Stimulated activated CD4-positive, alpha-beta T cell treated with anti-CD3 and anti-CD28 coated beads, Interleukin-4, amount 100 ng/mL, for 24 hours (primary cell): ENCODE results near the gene DNAJB1.

Experiments used
- DNase-seq: peaks from one replicate; pipeline ENCODE4 v3.0.0-alpha.2; 2020

DNAJB1 gene

DNA sequence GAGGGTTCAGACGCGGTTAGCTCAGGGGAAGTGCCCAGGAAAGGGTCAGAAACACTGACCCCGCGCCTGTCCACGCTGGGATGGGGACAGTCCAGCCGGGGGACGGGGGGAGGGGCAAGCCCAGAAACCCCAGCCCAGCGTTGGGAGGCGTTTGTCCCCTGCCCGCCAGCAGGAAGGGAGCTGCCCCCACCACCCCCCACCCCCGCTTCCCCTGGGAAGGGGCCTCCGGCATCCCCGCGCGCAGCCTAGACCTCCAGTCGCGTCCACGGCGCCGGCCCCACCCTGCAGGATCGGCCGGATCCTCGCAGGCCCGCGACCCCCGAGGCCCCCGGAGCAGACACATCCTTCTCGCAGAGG lies 22.5 kb downstream of the DNAJB1 start:
- no peak for DNase-seq

- no peak for DNase-seq
Measured at GRCh38 chr19:14494910-14495671, 23.1 kb downstream of the DNAJB1 start.

DNA sequence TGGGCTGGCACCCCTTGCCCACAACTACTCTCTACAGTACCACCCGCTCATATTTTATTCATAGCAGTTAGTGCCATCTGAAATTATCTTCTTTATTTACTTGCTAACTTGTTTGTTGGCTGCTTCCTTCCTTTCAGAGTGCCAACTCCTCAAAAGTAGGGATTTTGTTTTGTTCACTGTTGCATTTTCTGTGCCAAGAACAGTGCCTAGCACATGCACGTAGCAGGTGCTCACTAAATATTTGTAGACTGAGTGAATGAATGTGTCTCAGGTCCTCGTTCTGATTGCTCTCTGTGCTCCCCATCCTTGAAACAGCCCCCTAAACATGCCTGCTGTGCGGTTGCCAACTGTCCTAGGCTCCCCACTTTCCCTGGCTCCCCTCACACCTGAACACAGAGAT lies 23.8 kb downstream of the DNAJB1 start:
- no peak for DNase-seq

DNA sequence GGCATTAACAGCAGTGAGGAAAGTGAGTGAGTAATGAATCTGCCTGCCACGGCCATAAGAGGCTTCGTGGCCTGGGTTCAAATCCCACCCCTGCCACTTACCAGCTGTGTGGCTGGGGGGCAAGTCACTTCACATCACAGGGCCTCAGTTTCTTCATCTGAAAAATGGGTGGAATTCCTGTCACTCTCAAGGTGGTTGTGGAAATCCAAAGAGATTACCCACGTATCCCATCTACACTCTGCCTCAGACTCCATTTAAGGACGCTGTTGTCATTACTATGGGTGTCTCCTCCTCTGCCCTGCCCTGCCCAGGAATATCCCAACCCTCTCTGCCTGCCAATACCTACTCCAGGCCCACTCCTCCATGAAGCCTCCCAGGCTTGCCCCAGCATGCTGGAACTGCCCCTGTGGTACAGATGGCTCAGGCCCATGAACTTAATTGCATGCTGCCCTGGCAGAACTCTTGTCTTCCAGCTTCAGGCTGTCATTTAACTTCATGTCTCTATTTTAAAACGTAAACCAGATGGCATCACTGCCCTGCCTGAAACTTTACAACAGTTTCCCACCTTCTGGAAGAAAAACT lies 25.4 kb downstream of the DNAJB1 start:
- no peak for DNase-seq

DNA sequence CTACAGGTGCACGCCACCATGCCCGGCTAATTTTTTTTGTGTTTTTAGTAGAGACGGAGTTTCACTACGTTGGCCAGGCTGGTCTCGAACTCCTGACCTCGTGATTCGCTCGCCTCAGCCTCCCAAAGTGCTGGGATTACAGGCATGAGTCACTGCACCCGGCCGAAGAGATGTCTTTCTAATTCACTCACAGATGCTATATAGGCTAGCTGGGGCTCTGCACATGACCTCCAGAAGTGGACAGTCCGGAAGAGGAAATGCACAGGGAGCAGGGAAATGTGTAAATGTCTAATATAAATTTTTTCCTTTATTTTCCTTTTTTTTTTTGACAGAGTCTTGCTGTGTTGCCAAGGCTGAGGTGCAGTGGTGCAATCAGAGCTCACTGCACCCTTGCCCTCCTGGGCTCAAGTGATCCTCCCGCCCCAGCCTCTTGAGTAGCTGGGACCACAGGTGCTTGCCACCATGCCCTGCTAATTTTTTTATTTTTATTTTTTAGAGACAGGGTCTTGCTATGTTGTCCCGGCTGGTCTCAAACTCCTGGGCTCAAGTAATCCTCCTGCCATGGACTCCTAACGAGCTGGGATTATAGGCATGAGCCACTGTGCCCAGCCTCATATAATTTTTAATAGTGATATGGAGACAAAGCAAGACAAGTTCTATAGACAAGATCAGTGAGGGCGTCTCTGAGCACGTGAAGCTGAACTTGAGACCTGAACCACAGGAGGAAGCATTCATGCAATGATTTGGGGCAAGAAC lies 30.6 kb downstream of the DNAJB1 start:
- no peak for DNase-seq

DNA sequence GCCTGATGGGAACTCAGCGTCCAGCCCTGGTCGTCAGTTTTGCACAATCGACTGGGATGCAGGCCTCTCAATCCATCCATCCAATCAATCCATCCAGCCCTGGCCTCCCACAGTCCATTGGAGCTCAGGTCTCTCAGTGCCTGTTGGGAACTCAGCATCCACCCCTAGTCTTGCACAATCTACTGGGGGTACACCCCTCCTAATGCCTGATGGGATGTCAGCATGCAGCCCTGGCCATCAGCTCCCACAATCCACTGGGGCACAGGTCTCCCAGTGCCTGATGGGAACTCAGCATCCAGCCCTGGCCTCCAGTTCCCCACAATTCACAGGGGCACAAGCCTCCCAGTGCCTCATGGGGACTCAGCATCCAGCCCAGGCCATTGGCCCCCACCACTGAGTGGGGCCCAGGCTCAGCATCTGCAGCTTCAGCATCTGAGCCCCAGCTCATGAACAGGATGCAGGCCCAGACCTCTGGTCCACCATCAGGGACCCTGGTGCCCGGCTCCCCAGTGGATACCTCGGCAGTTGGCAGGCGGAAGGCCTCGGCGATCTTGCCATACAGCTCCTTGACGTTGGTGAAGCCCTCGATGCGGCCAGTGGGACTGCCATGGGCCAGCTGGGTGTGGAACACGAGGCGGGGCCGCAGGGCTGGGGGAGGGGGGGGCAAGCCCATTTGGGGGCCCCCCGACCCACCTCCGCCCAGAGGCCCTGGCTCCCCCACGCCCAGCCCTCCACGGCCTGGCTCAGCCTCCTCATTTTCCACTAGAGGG lies 35.8 kb downstream of the DNAJB1 start:
- no peak for DNase-seq

DNA sequence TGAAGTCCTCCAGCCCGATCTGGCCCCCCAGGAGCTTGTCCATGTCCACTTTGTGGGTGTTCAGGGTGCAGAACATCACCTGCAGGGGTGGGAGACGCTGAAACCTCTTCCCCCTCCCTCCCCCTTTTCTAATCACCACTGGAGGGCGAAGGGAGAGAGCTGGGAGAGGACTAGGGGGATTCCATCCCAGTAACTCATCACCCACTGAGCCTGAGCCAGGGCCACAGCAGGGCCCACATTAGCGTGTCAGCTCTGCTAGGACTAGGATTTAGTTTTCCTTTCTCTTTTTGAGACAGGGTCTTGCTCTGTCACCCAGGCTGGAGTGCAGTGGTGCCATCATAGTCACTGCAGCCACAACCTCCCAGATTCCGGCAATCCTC lies 37.5 kb downstream of the DNAJB1 start:
- DNase-seq: no peak

- DNase-seq: peak; percentile 66
Measured at GRCh38 chr19:14479975-14480699, 38.1 kb downstream of the DNAJB1 start.

DNA sequence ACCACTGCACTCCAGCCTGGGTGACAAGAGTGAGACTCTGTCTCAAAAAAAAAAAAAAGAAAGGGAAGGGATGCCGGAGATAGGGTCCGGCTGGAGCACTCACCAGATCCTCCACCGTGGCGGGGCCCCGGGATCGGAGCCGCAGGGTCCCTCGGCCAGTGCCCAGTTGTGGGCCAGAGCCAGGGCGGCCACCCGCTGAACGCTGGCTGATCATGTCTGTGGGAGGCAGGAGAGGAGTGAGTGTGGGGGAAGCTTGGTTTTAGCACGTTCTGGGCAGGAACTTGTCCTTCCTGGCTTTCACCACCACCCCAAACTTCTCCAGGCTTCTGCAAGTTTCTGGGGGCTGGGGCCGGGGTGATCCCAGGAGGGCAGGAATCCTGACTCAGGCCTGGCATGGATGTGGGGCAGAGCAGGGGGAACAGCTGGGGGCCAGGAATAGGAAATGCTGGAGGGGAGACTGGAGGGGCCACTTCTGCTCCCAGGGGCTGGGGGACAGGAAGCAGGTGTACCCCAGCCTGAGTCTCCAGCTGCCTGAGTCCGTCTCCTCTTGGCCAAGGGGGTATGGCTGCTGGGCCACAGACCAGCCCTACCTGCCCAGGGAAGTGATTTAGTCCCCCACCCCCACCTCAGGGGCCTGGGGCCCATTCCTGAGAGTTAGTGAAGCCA lies 38.8 kb downstream of the DNAJB1 start:
- no peak for DNase-seq

DNA sequence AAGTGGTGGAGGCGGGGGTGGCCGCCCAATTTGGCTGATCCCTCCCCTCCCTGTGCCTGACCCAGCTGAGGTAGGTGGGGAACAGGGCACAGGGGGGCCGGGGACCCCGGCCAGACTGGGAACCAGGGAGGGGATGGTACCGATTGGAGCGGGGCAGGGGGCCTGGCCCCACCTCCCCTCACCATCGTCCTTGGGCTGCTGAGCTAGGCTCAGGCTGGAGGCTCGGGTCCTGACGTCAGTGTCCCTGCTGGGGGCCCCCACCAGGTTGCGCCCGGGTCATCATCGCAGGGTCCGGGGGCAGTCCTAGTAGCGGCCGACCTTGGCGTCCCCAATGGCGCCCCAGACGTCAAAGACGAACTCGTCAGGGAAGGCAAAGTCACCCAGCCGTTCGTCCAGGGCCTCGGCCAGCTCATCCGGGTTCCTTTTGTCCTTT lies 40.1 kb downstream of the DNAJB1 start:
- no peak for DNase-seq

- no peak for DNase-seq
Measured at GRCh38 chr19:14477418-14478112, 40.6 kb downstream of the DNAJB1 start.

DNA sequence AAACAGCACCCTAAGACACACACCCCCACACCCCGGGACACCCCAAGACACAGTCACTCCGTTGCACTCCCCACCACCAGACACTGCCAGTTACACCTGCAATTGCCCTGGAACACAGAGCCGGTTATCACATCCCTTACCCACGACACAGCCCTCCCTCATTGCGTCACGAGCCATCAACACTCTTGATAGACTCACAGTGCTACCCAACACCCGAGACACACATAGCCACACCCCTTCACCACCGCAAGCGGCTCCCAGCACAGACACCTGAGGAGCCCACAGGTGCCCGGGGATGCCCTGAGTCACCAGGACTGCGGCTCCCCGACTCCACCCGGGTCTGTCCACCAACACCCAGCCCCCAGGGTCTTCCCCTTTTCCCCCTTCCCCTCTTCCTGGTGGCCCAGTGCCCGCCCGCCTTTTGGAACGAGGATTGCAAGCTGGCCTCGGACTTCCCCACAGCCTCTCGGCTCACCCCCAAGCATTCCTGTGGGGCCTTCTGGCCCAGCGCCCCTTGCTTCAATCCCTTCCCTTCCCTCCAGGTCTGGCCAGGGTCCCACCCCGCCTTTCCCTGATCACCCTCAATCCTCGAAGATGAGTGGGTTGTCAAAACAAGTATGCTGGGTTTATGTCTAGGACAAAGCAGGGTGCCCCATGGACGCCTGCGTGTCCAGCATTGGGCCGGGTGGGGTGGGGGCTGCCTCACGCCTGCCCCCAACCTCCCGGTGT lies 41.4 kb downstream of the DNAJB1 start:
- peak; percentile 18 for DNase-seq

DNA sequence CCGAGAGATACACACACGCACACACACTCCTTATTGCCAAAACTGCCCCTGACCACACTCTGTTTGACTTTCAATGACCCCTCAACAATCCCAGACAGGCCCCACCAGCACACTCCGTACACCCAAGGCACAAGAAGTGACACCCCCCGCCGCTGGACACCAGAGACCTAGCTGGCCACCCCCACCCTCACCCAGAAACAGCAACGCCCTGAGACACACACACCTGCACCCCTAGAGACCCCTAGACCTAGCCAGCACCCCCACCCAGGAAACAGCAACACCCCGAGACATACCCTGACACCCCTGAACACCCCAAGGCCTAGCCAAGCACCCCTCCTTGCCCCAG lies 41.9 kb downstream of the DNAJB1 start:
- DNase-seq: no peak

DNA sequence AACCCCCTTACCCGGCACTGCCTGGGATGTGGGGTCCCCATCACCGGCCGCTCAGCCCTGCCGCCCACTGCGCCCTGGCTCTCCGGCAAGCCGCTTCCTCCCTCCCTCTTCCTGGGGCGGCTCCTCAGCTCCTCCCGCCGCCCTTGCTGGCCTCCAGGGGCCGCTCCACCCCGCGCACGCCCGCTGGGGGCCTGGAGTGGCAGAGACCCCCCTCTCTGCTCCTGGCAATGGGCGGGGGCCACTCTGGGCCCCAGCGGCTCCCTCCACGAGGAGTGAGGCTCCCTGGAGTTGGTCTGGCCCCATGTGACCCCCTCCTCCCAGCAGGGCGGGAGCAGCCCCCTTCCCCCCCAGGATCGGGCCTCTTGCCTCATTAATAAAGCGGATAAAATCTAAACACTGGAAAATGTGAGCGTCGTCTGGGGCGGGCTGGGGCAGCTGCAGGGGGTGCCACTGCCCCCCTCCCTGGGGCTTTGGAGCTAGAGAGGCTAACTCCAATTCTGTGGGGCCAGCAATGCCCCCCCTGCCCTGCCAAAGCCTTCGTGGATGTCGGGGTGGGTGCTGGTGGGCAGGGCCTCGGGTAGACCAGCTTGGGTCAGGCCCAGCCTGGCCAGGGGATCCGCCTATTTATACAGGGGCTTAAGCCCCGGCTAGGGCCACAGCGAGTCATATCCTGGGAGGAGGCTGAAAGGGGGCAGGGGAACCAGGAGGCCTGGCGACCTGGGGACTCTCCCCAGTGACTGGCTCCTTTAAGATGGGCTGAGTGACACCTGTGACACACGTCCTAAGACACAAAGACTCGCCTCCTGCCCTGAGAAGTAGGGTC lies 42.7 kb downstream of the DNAJB1 start, which contains the start of gene PTGER1:
PTGER1 (minus strand) TSS at position 104 of the 823 bp plus-strand sequence. CDS start 1,034 bp downstream, outside the sequence.
- DNase-seq: peak; percentile 19

DNA sequence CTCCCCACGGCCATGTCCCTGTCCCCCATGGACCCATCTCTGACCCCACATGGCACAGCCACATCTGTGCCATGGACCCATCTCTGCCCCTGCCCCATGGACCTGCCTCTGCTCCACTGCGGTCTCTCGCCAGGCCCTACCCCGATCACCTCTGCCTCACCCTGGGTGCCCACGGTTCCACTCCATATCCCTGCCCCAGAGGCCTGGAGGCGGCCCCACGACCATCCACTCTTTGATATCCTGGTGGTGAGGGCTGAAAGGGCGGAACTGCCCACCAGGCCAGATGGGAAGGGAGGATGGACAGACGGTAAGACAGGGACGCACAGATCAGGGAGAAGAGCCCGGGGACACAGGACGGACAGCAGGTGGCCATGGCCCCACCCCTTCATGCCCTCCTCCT lies 43.4 kb downstream of the DNAJB1 start:
- no peak for DNase-seq

DNA sequence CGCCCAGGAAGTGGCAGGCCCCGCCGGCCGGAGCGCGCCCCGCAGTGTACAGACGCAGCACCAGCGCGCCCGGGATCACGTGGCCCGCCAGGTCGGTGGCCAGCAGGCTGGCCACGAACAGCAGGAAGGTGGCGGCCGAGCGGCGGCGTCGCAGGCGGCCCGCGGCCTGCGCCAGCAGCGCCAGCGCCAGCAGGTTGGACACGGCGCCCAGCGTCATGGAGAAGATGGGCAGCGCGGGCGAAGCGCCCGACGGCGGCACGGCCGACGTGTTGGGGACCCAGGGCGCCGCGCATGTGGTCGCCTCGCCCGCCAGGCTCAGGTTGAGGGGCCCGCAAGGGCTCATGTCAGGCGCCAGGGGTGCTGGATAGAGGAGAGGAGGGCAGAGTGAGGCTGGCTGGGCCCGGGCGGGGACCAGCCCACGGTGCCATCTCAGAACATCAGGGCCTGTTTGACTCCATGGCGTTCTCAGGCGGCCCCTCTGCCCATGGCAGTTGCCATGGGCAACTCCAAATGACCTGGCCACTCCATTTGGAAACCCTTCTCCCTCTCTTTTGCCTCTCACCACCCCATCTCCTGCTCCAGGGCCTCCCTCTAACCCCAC lies 44.1 kb downstream of the DNAJB1 start:
- DNase-seq: no peak

- no peak for DNase-seq
Measured at GRCh38 chr19:14473073-14473977, 44.9 kb downstream of the DNAJB1 start.
